IMR-90 (cell line): ENCODE results near the gene NEURL4. TPM values are rescaled to one million over a fixed set of nuclear protein-coding genes. Genes with fewer than 3 reads are reported as not detected.

Experiments used
- ATAC-seq: fragments of 200-7000 bp; cut with Tn5 transposase; 2 replicates; pipeline ENCODE4 v1.9.1; 2020; ENCODE audit warnings: low read depth, mild to moderate bottlenecking, moderate library complexity
- BruUV-seq: library from RNA; stranded (reverse); fragments of 400-500 nt; replicated peaks from 2 replicates; lab custom pipeline; 2021; lab: Mats Ljungman, UMichigan
- CTCF ChIA-PET: fragments of 300-600 bp; formaldehyde crosslinking; extraction: SDS; loops from one replicate; lab custom pipeline; 2021; ENCODE audit warnings: antibody characterized with exemption; lab: Yijun Ruan, JAX
- POLR2A ChIA-PET: fragments of 300-600 bp; sonication (Branson Sonifier 250); formaldehyde crosslinking; loops from one replicate; lab custom pipeline; 2022; ENCODE audit warnings: antibody characterized with exemption; ENCODE audit not compliant: unreplicated experiment; lab: Charles Lee
- DNase-seq: peaks from one replicate; pipeline ENCODE4 v3.0.0; 2013
- H2AFZ ChIP-seq: replicated peaks from 2 replicates; pipeline ENCODE3; 2013; ENCODE audit warnings: low read length, mild to moderate bottlenecking; ENCODE audit not compliant: poor library complexity
- H2AK5ac ChIP-seq: 2 replicates; pipeline ENCODE4 v1.6.1; 2013; ENCODE audit warnings: low read depth, low read length, inconsistent platforms
- H2AK9ac ChIP-seq: replicated peaks from 2 replicates; pipeline ENCODE3; 2013; ENCODE audit warnings: mild to moderate bottlenecking, low read depth, low read length, moderate library complexity; ENCODE audit not compliant: poor library complexity
- H2BK120ac ChIP-seq: 2 replicates; pipeline ENCODE4 v1.6.1; 2013; ENCODE audit warnings: low read depth, low read length, inconsistent platforms
- H2BK15ac ChIP-seq: 3 replicates; pipeline ENCODE4 v1.6.1; 2013; ENCODE audit warnings: low read depth, low read length, inconsistent platforms
- H2BK20ac ChIP-seq: 2 replicates; pipeline ENCODE4 v1.6.1; 2013; ENCODE audit warnings: low read depth, mild to moderate bottlenecking, inconsistent platforms, low read length, moderate library complexity
- H2BK5ac ChIP-seq: 2 replicates; pipeline ENCODE4 v1.6.1; 2013; ENCODE audit warnings: mild to moderate bottlenecking, low read depth, low read length, inconsistent platforms; ENCODE audit not compliant: poor library complexity, severe bottlenecking
- H3K14ac ChIP-seq: replicated peaks from 2 replicates; pipeline ENCODE4 v1.6.1; 2013; ENCODE audit warnings: low read depth, low read length, inconsistent platforms
- H3K18ac ChIP-seq: 2 replicates; pipeline ENCODE4 v1.6.1; 2013; ENCODE audit warnings: low read depth, low read length, control low read depth
- H3K23ac ChIP-seq: 2 replicates; pipeline ENCODE4 v1.6.1; 2013; ENCODE audit warnings: low read depth, low read length, inconsistent platforms
- H3K27ac ChIP-seq: 2 replicates; pipeline ENCODE4 v1.5.1; 2013; ENCODE audit warnings: mild to moderate bottlenecking, control low read depth, low read length; ENCODE audit not compliant: insufficient read depth
- H3K27me3 ChIP-seq: 2 replicates; pipeline ENCODE4 v1.6.1; 2013; ENCODE audit warnings: low read length; ENCODE audit not compliant: control insufficient read depth, insufficient read depth
- H3K36me3 ChIP-seq: 2 replicates; pipeline ENCODE4 v1.6.1; 2013; ENCODE audit warnings: low read length, mixed read lengths; ENCODE audit not compliant: control insufficient read depth, insufficient read depth
- H3K4ac ChIP-seq: 2 replicates; pipeline ENCODE4 v1.6.1; 2013; ENCODE audit warnings: low read depth, low read length, inconsistent platforms
- H3K4me1 ChIP-seq: 2 replicates; pipeline ENCODE4 v1.6.1; 2013; ENCODE audit warnings: low read length, mixed read lengths; ENCODE audit not compliant: control insufficient read depth, insufficient read depth
- H3K4me2 ChIP-seq: 2 replicates; pipeline ENCODE4 v1.6.1; 2013; ENCODE audit warnings: low read depth, mild to moderate bottlenecking, control low read depth, low read length, moderate library complexity
- H3K4me3 ChIP-seq: 2 replicates; pipeline ENCODE4 v1.5.1; 2013; ENCODE audit warnings: low read depth, mild to moderate bottlenecking, control low read depth, low read length, moderate library complexity; ENCODE audit not compliant: insufficient read depth
- H3K56ac ChIP-seq: 2 replicates; pipeline ENCODE4 v1.6.1; 2013; ENCODE audit warnings: low read length, inconsistent platforms; ENCODE audit not compliant: insufficient read depth; ENCODE audit errors: extremely low read depth
- H3K79me1 ChIP-seq, 2 experiments: 2 replicates each; pipeline ENCODE4 v1.6.1; 2013; ENCODE audit warnings: low read length in 2 of 2, inconsistent platforms in 1 of 2, low read depth in 1 of 2
- H3K9ac ChIP-seq: 2 replicates; pipeline ENCODE4 v1.6.1; 2013; ENCODE audit warnings: low read depth, low read length, control low read depth
- H3K9me1 ChIP-seq: 2 replicates; pipeline ENCODE4 v1.6.1; 2013; ENCODE audit warnings: low read length, inconsistent platforms; ENCODE audit not compliant: insufficient read depth
- H3K9me3 ChIP-seq: 2 replicates; pipeline ENCODE4 v1.6.1; 2013; ENCODE audit warnings: low read length; ENCODE audit not compliant: control insufficient read depth, insufficient read depth
- H4K20me1 ChIP-seq: 2 replicates; pipeline ENCODE4 v1.6.1; 2013; ENCODE audit warnings: low read length, inconsistent platforms; ENCODE audit not compliant: insufficient read depth
- H4K5ac ChIP-seq: 2 replicates; pipeline ENCODE4 v1.6.1; 2013; ENCODE audit warnings: mild to moderate bottlenecking, low read depth, low read length, control low read depth
- H4K8ac ChIP-seq, 2 experiments: 2 replicates each; pipeline ENCODE4 v1.6.1; 2013; ENCODE audit warnings: low read depth in 2 of 2, low read length in 2 of 2, control low read depth in 1 of 2, inconsistent platforms in 1 of 2
- H4K91ac ChIP-seq: 2 replicates; pipeline ENCODE4 v1.6.1; 2013; ENCODE audit warnings: low read depth, low read length, inconsistent platforms; ENCODE audit not compliant: insufficient read depth
- BHLHE40 ChIP-seq: fragments of 150-350 bp; IDR thresholded peaks from 2 replicates; pipeline ENCODE4 v1.6.1; 2016; ENCODE audit warnings: mild to moderate bottlenecking, low read depth, low read length
- CTCF ChIP-seq: conservative IDR thresholded peaks from 2 replicates; pipeline ENCODE4 v1.5.1; 2012; ENCODE audit warnings: mild to moderate bottlenecking, low read depth, low read length, improper control_type of control experiment
- ELK1 ChIP-seq: fragments of 150-350 bp; IDR thresholded peaks from 2 replicates; pipeline ENCODE4 v1.6.1; 2016; ENCODE audit warnings: low read depth, mild to moderate bottlenecking, low read length, moderate library complexity, borderline replicate concordance
- FOS ChIP-seq: fragments of 150-350 bp; IDR thresholded peaks from 2 replicates; pipeline ENCODE4 v1.6.1; 2016; ENCODE audit warnings: low read depth, low read length
- MAFK ChIP-seq: IDR thresholded peaks from 2 replicates; pipeline ENCODE4 v1.6.1; 2012; ENCODE audit warnings: low read depth, low read length, improper control_type of control experiment
- MAZ ChIP-seq: IDR thresholded peaks from 2 replicates; pipeline ENCODE4 v1.6.1; 2012; ENCODE audit warnings: low read depth, mild to moderate bottlenecking, low read length, improper control_type of control experiment, moderate library complexity, borderline replicate concordance
- MXI1 ChIP-seq: IDR thresholded peaks from 2 replicates; pipeline ENCODE4 v1.6.1; 2012; ENCODE audit warnings: low read depth, mild to moderate bottlenecking, low read length, moderate library complexity, borderline replicate concordance
- NFE2L2 ChIP-seq: fragments of 150-350 bp; IDR thresholded peaks from 2 replicates; pipeline ENCODE4 v1.6.1; 2016; ENCODE audit warnings: low read depth, mild to moderate bottlenecking, low read length
- POLR2A ChIP-seq: IDR thresholded peaks from 2 replicates; pipeline ENCODE4 v1.6.1; 2012; ENCODE audit warnings: mild to moderate bottlenecking, low read depth, low read length
- RAD21 ChIP-seq: IDR thresholded peaks from 2 replicates; pipeline ENCODE4 v1.6.1; 2012; ENCODE audit warnings: low read length, improper control_type of control experiment
- RFX5 ChIP-seq: IDR thresholded peaks from 2 replicates; pipeline ENCODE4 v1.8.0; 2012; ENCODE audit warnings: low read depth, mild to moderate bottlenecking, low read length, moderate library complexity
- USF2 ChIP-seq: fragments of 150-350 bp; IDR thresholded peaks from 2 replicates; pipeline ENCODE4 v1.6.1; 2017; ENCODE audit warnings: mild to moderate bottlenecking, antibody characterized with exemption, low read length, low read depth
- WGBS, 2 experiments: methylation state at CpG; one replicate each; pipeline versions ENCODE4 v1.1.5 to v1.1.7; 2013; ENCODE audit warnings: missing lambda C conversion rate in 2 of 2; ENCODE audit not compliant: insufficient read length in 1 of 2; ENCODE audit errors: extremely low coverage in 2 of 2; 5-methylcytosine and 5-hydroxymethylcytosine counted together
- dilution Hi-C: fragments of 300-500 bp; cut with HindIII; formaldehyde crosslinking; loops from one replicate; pipeline ENCODE4 v1.14.3; 2018; ENCODE audit warnings: low sequenced_read_pairs; ENCODE audit not compliant: unreplicated experiment
- in situ Hi-C: fragments of 300-500 bp; cut with MboI; formaldehyde crosslinking; loops from 3 replicates; pipeline ENCODE4 v1.14.3; 2019; ENCODE audit warnings: low sequenced_read_pairs, inconsistent platforms, mixed read lengths
- intact Hi-C: fragments of 100-400 bp; cut with micrococcal nuclease; formaldehyde crosslinking; loops from 2 replicates; pipeline ENCODE4 v1.10.0; 2022
- polyA plus RNA-seq, 3 experiments: library from polyadenylated mRNA; depleted of rRNA; stranded (reverse); fragments of >200 nt; gene quantifications; 2 replicates each; pipeline ENCODE4 v1.2.3, GENCODE V29; 2012; ENCODE audit warnings: low replicate concordance in 1 of 3
- total RNA-seq: library from RNA; depleted of rRNA; stranded (reverse); fragments of >200 nt; gene quantifications from 2 replicates; pipeline ENCODE4 v1.2.3, GENCODE V29; 2012

The NEURL4 gene
- total and polyA plus RNA-seq, 2 of the 4 experiments (the other 2 are of a cell fraction): 8.4 to 23.3 TPM

- H3K79me1 ChIP-seq: no peaks in the 10 kb centered on the region
- H2BK15ac ChIP-seq: no peak overlapping the region
- H2AFZ ChIP-seq: no peak overlapping the region
- H4K8ac ChIP-seq: no peak overlapping the region
- BruUV-seq: no TSS peak
- no peak overlapping the region for H2BK5ac ChIP-seq
- H3K9me1 ChIP-seq: no peaks in the 10 kb centered on the region
- H3K27ac ChIP-seq: no peak overlapping the region
- H3K4me1 ChIP-seq: no peaks in the 10 kb centered on the region
- H3K9me3 ChIP-seq: no peaks in the 10 kb centered on the region
- no peak overlapping the region for H3K4me3 ChIP-seq
- no peak overlapping the region for H3K4ac ChIP-seq
- POLR2A ChIA-PET: no interaction called here
- H3K27me3 ChIP-seq: peaks cover 25% of the 10 kb centered on the region
- no peak overlapping the region for H4K91ac ChIP-seq
- H3K14ac ChIP-seq: no peak overlapping the region
- in situ Hi-C loops (no loop called here), intact Hi-C loops (no loop called here), dilution Hi-C loops (no loop called here)
- H3K4me2 ChIP-seq: no peak overlapping the region
- H2BK20ac ChIP-seq: no peak overlapping the region
- H3K18ac ChIP-seq: no peak overlapping the region
- TF ChIP-seq ELK1 (no peak), BHLHE40 (no peak), RFX5 (no peak), CTCF (no peak), NFE2L2 (no peak), MAFK (no peak), MAZ (no peak), RAD21 (no peak), POLR2A (no peak), FOS (no peak), USF2 (no peak), MXI1 (no peak)
- H3K56ac ChIP-seq: no peak overlapping the region
- H4K5ac ChIP-seq: no peak overlapping the region
- no peak overlapping the region for H2BK120ac ChIP-seq
- H2AK5ac ChIP-seq: no peak overlapping the region
- no peaks in the 10 kb centered on the region for H4K20me1 ChIP-seq
- H3K36me3 ChIP-seq: no peaks in the 10 kb centered on the region
- no peak overlapping the region for H3K23ac ChIP-seq
- no peak overlapping the region for H2AK9ac ChIP-seq
- ATAC-seq (no peak), DNase-seq (peak; percentile 16)
- CTCF ChIA-PET: interaction anchor here (0.6 kb wide), 1 partner anchor 9 kb away, joined by 3 read pairs; no protein-coding TSS in a partner anchor
- H3K9ac ChIP-seq: no peak overlapping the region
- WGBS, 2 experiments: no CpG with 5 or more reads among the region's 2 CpGs
Measured at GRCh38 chr17:7340179-7340578, 11.0 kb upstream of the NEURL4 start.
